HepG2 (cell line): ENCODE data around the gene EGFR. TPM values are rescaled to one million over a fixed set of nuclear protein-coding genes. Genes with fewer than 3 reads are reported as not detected.

Source experiments
- ATAC-seq: fragments of 200-7000 bp; cut with Tn5 transposase; 3 replicates; pipeline ENCODE4 v1.9.1; 2020; ENCODE audit warnings: mild to moderate bottlenecking, moderate library complexity
- BruUV-seq: library from RNA; stranded (reverse); fragments of 400-500 nt; replicated peaks from 2 replicates; lab custom pipeline; 2021; lab: Mats Ljungman, UMichigan
- CTCF ChIA-PET: fragments of 300-600 bp; formaldehyde crosslinking; extraction: SDS; loops from one replicate; lab custom pipeline; 2021; ENCODE audit warnings: low total read pairs, inconsistent platforms, low intra/inter-chr PET ratio; lab: Yijun Ruan, JAX
- POLR2A ChIA-PET: fragments of 350-600 bp; sonication (Branson Sonifier 250); formaldehyde crosslinking; loops from one replicate; lab custom pipeline; 2020; ENCODE audit warnings: antibody characterized with exemption, inconsistent platforms; lab: Yijun Ruan, JAX
- DNase-seq: peaks from one replicate; pipeline ENCODE4 v3.0.0-alpha.2; 2015; ENCODE audit warnings: low spot score
- FAIRE-seq: peaks from 3 replicates; lab custom pipeline; 2011; peaks lifted over from hg19 to GRCh38; lab: Jason Lieb, UNC
- H2AFZ ChIP-seq: one replicate; pipeline ENCODE4 v1.6.1; 2011; ENCODE audit warnings: low read length, inconsistent platforms
- H3K27ac ChIP-seq: fragments of 300-600 bp; 3 replicates; pipeline ENCODE4 v1.8.0; 2011; ENCODE audit warnings: mixed run types, mild to moderate bottlenecking, mixed read lengths, low read length, inconsistent platforms; ENCODE audit not compliant: insufficient read depth; ENCODE audit errors: extremely low read length
- H3K27me3 ChIP-seq, 2 experiments: fragments of 200-600 bp in 1 of 2; 2 replicates in 1 of 2; 3 replicates in 1 of 2; pipeline versions ENCODE4 v1.6.0 to v1.8.0; 2011; ENCODE audit warnings: low read length in 2 of 2, mild to moderate bottlenecking in 2 of 2, moderate library complexity in 2 of 2, inconsistent platforms in 1 of 2; ENCODE audit not compliant: insufficient read depth in 2 of 2, control insufficient read depth in 1 of 2
- H3K36me3 ChIP-seq, 2 experiments: fragments of 200-600 bp in 1 of 2; replicated peaks in 1 of 2; 2 replicates in 1 of 2; 3 replicates in 1 of 2; pipeline versions ENCODE4 v1.5.1 to v1.8.0; 2011; ENCODE audit warnings: low read length in 2 of 2, inconsistent platforms in 1 of 2; ENCODE audit not compliant: insufficient read depth in 2 of 2, control insufficient read depth in 1 of 2
- H3K4me1 ChIP-seq: 2 replicates; pipeline ENCODE4 v1.5.1; 2012; ENCODE audit warnings: low read length, inconsistent platforms; ENCODE audit not compliant: insufficient read depth
- H3K4me2 ChIP-seq: 2 replicates; pipeline ENCODE4 v1.6.0; 2011; ENCODE audit warnings: low read depth, low read length, inconsistent platforms
- H3K4me3 ChIP-seq, 3 experiments: fragments of 200-600 bp in 1 of 3; sonication (generic), shearing (Covaris generic) in 1 of 3; replicated peaks in 1 of 3; 2 replicates each; pipeline ENCODE4 v1.5.1; 2011 to 2016; ENCODE audit warnings: low read length in 3 of 3, inconsistent platforms in 2 of 3, low read depth in 2 of 3, mild to moderate bottlenecking in 2 of 3, control low read depth in 1 of 3, mixed read lengths in 1 of 3; ENCODE audit not compliant: insufficient read depth in 1 of 3
- H3K79me2 ChIP-seq: one replicate; pipeline ENCODE4 v1.6.1; 2011; ENCODE audit warnings: low read length, inconsistent platforms; ENCODE audit not compliant: insufficient read depth
- H3K9ac ChIP-seq: 2 replicates; pipeline ENCODE4 v1.6.0; 2011; ENCODE audit warnings: mild to moderate bottlenecking, low read depth, low read length, inconsistent platforms; ENCODE audit not compliant: insufficient read depth
- H3K9me3 ChIP-seq: 2 replicates; pipeline ENCODE4 v1.5.1; 2012; ENCODE audit warnings: mild to moderate bottlenecking, low read length
- H4K20me1 ChIP-seq: 2 replicates; pipeline ENCODE4 v1.6.0; 2011; ENCODE audit warnings: inconsistent platforms, mild to moderate bottlenecking, low read length, moderate library complexity; ENCODE audit not compliant: insufficient read depth
- HNF4G ChIP-seq, 2 experiments: sonication (generic) in 1 of 2; formaldehyde crosslinking in 1 of 2; IDR thresholded peaks; 2 replicates each; pipeline versions ENCODE4 v1.4.0 to v1.6.1; 2011 to 2020; ENCODE audit warnings: borderline replicate concordance in 2 of 2, low read depth in 2 of 2, mild to moderate bottlenecking in 2 of 2, low read length in 1 of 2, missing genetic modification reagents in 1 of 2, moderate library complexity in 1 of 2
- PHF20 ChIP-seq: sonication (generic); formaldehyde crosslinking; IDR thresholded peaks from 2 replicates; pipeline ENCODE4 v1.5.0; 2020; ENCODE audit warnings: mild to moderate bottlenecking, missing genetic modification reagents
- PITX1 ChIP-seq: sonication (generic); formaldehyde crosslinking; IDR thresholded peaks from 2 replicates; pipeline ENCODE4 v1.5.1; 2020; ENCODE audit warnings: mild to moderate bottlenecking, missing genetic modification reagents
- PRPF4 ChIP-seq: fragments of 200-400 bp; formaldehyde crosslinking; IDR thresholded peaks from 2 replicates; pipeline ENCODE4 v1.6.1; 2016; ENCODE audit warnings: low read length, low read depth; ENCODE audit not compliant: poor library complexity, severe bottlenecking
- SIN3A ChIP-seq: IDR thresholded peaks from 2 replicates; pipeline ENCODE4 v1.6.1; 2011; ENCODE audit warnings: low read depth, mild to moderate bottlenecking, control low read depth, low read length, borderline replicate concordance
- SMYD3 ChIP-seq: sonication (generic); formaldehyde crosslinking; IDR thresholded peaks from 2 replicates; pipeline ENCODE4 v1.8.1; 2023; ENCODE audit warnings: mild to moderate bottlenecking, missing genetic modification reagents
- SNRNP70 ChIP-seq: fragments of 200-400 bp; formaldehyde crosslinking; IDR thresholded peaks from 2 replicates; pipeline ENCODE4 v1.6.1; 2017; ENCODE audit warnings: mild to moderate bottlenecking, low read depth, low read length, moderate library complexity
- ZNF282 ChIP-seq: fragments of 450-650 bp; IDR thresholded peaks from 2 replicates; pipeline ENCODE4 v1.6.1; 2018; ENCODE audit not compliant: partially characterized antibody
- ZNF496 ChIP-seq: sonication (generic); formaldehyde crosslinking; IDR thresholded peaks from 2 replicates; pipeline ENCODE4 v1.8.1; 2023; ENCODE audit warnings: mild to moderate bottlenecking, moderate library complexity, missing genetic modification reagents; ENCODE audit not compliant: insufficient replicate concordance
- ZNF687 ChIP-seq: sonication (generic); formaldehyde crosslinking; IDR thresholded peaks from 2 replicates; pipeline ENCODE4 v1.5.1; 2020; ENCODE audit warnings: mild to moderate bottlenecking, missing genetic modification reagents, moderate library complexity
- WGBS: methylation state at CpG from one replicate; pipeline ENCODE4 v1.1.6; 2017; ENCODE audit warnings: low lambda C conversion rate; 5-methylcytosine and 5-hydroxymethylcytosine counted together
- in situ Hi-C: cut with HindIII; loops from 2 replicates; pipeline ENCODE4 v1.10.0; 2017; ENCODE audit warnings: low pct_unique_long_range_greater_than_20kb; ENCODE audit not compliant: extremely low pct_ligation_motif_present
- intact Hi-C: fragments of 100-400 bp; cut with micrococcal nuclease; formaldehyde crosslinking; loops from one replicate; pipeline ENCODE4 v1.10.0; 2022; ENCODE audit not compliant: unreplicated experiment
- polyA plus RNA-seq, 8 experiments: library from polyadenylated mRNA; depleted of rRNA in 3 of 8; stranded (reverse) in 7 of 8; unstranded in 1 of 8; fragments of >200 nt; fragmentation: Illumina TruSeq in 4 of 8; extraction: Trizol in 4 of 8; gene quantifications; 2 replicates each; pipeline versions ENCODE4 v1.2.1 to v1.2.3, GENCODE V29; 2011 to 2016; ENCODE audit warnings: low read depth in 4 of 8, missing spikeins in 1 of 8, mixed read lengths in 1 of 8; ENCODE audit not compliant: insufficient read depth in 1 of 8
- total RNA-seq, 5 experiments: library from RNA; depleted of rRNA; stranded (reverse); fragments of >200 nt; fragmentation: Illumina TruSeq; extraction: Trizol; gene quantifications; 2 replicates each; pipeline ENCODE4 v1.2.3, GENCODE V29; 2016; ENCODE audit warnings: low read depth in 1 of 5
- TF ChIP-seq, protein P1 (sequence below): sonication (generic); formaldehyde crosslinking; IDR thresholded peaks from 2 replicates; pipeline ENCODE4 v1.9.0; 2021; ENCODE audit warnings: missing genetic modification reagents, borderline replicate concordance
- TF ChIP-seq, protein P2 (sequence below): IDR thresholded peaks from 2 replicates; pipeline ENCODE4 v1.6.1; 2016; ENCODE audit warnings: low read depth, borderline replicate concordance

EGFR gene
- total and polyA plus RNA-seq, 2 of the 13 experiments (the other 11 are each of a cell fraction or from before 2014, with no cell fraction given): 7.0 to 10.0 TPM

DNA sequence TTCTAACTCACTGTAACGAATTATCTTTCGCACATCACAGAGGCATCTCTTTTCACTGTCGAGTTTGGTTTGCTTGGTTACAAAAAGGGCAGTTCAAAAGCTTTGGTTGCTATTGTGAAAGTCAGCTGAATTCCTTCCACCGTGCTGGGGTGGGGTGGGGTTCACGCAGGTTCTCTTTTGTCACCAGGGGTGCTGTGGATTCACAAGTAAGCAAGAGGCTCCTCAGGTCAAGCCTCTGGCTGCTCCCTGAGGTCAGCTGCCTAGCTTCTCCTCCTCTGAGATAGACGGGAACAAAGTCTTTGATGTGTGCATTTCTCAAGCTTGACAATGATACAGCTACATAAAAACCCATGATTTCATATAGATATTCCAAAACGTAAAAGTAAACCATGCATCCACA, 47.7 kb downstream of the EGFR start (continued):
- TF ChIP-seq, protein P1, sequence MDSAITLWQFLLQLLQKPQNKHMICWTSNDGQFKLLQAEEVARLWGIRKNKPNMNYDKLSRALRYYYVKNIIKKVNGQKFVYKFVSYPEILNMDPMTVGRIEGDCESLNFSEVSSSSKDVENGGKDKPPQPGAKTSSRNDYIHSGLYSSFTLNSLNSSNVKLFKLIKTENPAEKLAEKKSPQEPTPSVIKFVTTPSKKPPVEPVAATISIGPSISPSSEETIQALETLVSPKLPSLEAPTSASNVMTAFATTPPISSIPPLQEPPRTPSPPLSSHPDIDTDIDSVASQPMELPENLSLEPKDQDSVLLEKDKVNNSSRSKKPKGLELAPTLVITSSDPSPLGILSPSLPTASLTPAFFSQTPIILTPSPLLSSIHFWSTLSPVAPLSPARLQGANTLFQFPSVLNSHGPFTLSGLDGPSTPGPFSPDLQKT (CRISPR knock-in tag): no peak
- no peak for TF ChIP-seq PRPF4

- intact Hi-C loops: loop anchor here (5.0 kb wide), 1 partner anchor 295 kb away; no protein-coding TSS in a partner anchor
Measured at GRCh38 chr7:55066938-55067337, 48.1 kb downstream of the EGFR start.

More at GRCh38 chr7:55066938-55067337, 48.1 kb downstream of the EGFR start:
- in situ Hi-C loops: no loop called here
- no peak for DNase-seq
- FAIRE-seq: no peak
- no peaks in the 10 kb centered on the region for H3K36me3 ChIP-seq
- no peaks in the 10 kb centered on the region for H3K27me3 ChIP-seq
- ChIA-PET POLR2A (interaction anchor here (1.1 to 3.7 kb wide), 4 partner anchors 11 to 122 kb away, joined by 3 to 28 read pairs (median 11); no protein-coding TSS in a partner anchor), CTCF (interaction anchor here (1.5 kb wide), 1 partner anchor 189 kb away, joined by 4 read pairs; no protein-coding TSS in a partner anchor)
- no TSS peak for BruUV-seq
- H3K4me3 ChIP-seq: no peak overlapping the region
- H4K20me1 ChIP-seq: no peaks in the 10 kb centered on the region
- peaks cover 78% of the 10 kb centered on the region for H3K4me1 ChIP-seq
- no peak overlapping the region for H2AFZ ChIP-seq
- peak overlapping the region; percentile 69 for H3K27ac ChIP-seq
- H3K9ac ChIP-seq: no peak overlapping the region
- H3K4me2 ChIP-seq: peak overlapping the region; percentile 74
- peaks cover 2% of the 10 kb centered on the region for H3K79me2 ChIP-seq
- TF ChIP-seq ZNF282 (no peak), ZNF687 (CRISPR knock-in tag) (peak; percentile 29; the same call in 1 of the 2 replicates), PITX1 (CRISPR knock-in tag) (no peak), SIN3A (no peak), SNRNP70 (no peak), ZNF496 (no peak), PHF20 (CRISPR knock-in tag) (no peak), HNF4G (IDR thresholded peaks at IDR 0.05; ENCODE audit: borderline replicate concordance, low read depth, low read length) (0 out of 2 replicates have a peak, but pooled peaks have one; percentile 18), HNF4G (CRISPR knock-in tag; IDR thresholded peaks at IDR 0.05; ENCODE audit: borderline replicate concordance, low read depth) (no peak), SMYD3 (CRISPR knock-in tag) (no peak)
- TF ChIP-seq, protein P2, sequence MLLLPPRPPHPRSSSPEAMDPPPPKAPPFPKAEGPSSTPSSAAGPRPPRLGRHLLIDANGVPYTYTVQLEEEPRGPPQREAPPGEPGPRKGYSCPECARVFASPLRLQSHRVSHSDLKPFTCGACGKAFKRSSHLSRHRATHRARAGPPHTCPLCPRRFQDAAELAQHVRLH (CRISPR knock-in tag): no peak
- TF ChIP-seq, all 625 proteins: peak for 2
- WGBS: 90% methylated on average over 5 of the region's 6 CpGs
- no peak for ATAC-seq
- H3K9me3 ChIP-seq: no peaks in the 10 kb centered on the region
